HCT116 (cell line): Measurements from ENCODE around the gene SLC4A11. TPM values are rescaled to one million over a fixed set of nuclear protein-coding genes. Genes with fewer than 3 reads are reported as not detected.

Experiments
- ATAC-seq: fragments of 200-7000 bp; cut with Tn5 transposase; 2 replicates; pipeline ENCODE4 v1.9.1; 2020; ENCODE audit warnings: mild to moderate bottlenecking, moderate library complexity
- BruUV-seq: library from RNA; stranded (reverse); fragments of 400-500 nt; replicated peaks from 2 replicates; lab custom pipeline; 2021; lab: Mats Ljungman, UMichigan
- CTCF ChIA-PET: fragments of 300-600 bp; sonication (Branson Sonifier 250); formaldehyde crosslinking; loops from one replicate; lab custom pipeline; 2021; ENCODE audit warnings: antibody characterized with exemption; lab: Charles Lee
- POLR2A ChIA-PET: fragments of 300-600, 350-600 bp; sonication (Branson Sonifier 250); formaldehyde crosslinking; loops from one replicate; lab custom pipeline; 2021; ENCODE audit warnings: antibody characterized with exemption; lab: Charles Lee
- RAD21 ChIA-PET, 2 experiments: fragments of 300-600 bp; sonication (Branson Sonifier 250); formaldehyde crosslinking; loops; one replicate each; lab custom pipeline; 2023; ENCODE audit warnings: low total read pairs in 2 of 2; ENCODE audit not compliant: uncharacterized antibody in 2 of 2, unreplicated experiment in 2 of 2, low non-redundant PET in 1 of 2; lab: Charles Lee
- DNase-seq: peaks from one replicate; pipeline ENCODE4 v3.0.0-alpha.2; 2010; ENCODE audit warnings: low read depth, low spot score
- H2AFZ ChIP-seq: fragments of 200-600 bp; shearing (Covaris generic), sonication (generic); 2 replicates; pipeline ENCODE4 v1.6.1; 2017; ENCODE audit warnings: low read depth, mixed run types, mixed read lengths, antibody characterized with exemption, low read length; ENCODE audit not compliant: poor library complexity, severe bottlenecking
- H3K27ac ChIP-seq: 2 replicates; pipeline ENCODE4 v1.5.1; 2012; ENCODE audit warnings: low read depth, low read length
- H3K27me3 ChIP-seq: fragments of 200-600 bp; sonication (generic); 2 replicates; pipeline ENCODE4 v1.6.1; 2016; ENCODE audit warnings: mixed run types, low read length, mixed read lengths; ENCODE audit not compliant: insufficient read depth
- H3K36me3 ChIP-seq, 2 experiments: fragments of 200-500 bp in 1 of 2; fragments of 200-600 bp in 1 of 2; sonication (Bioruptor generic) in 1 of 2; sonication (generic) in 1 of 2; 2 replicates each; pipeline versions ENCODE4 v1.5.1 to v1.6.1; 2014 to 2016; ENCODE audit warnings: low read length in 2 of 2, inconsistent platforms in 1 of 2, mixed read lengths in 1 of 2, mixed run types in 1 of 2; ENCODE audit not compliant: insufficient read depth in 2 of 2, control insufficient read depth in 1 of 2
- H3K4me1 ChIP-seq, 2 experiments: fragments of 200-600 bp in 1 of 2; sonication (generic) in 1 of 2; 2 replicates each; pipeline versions ENCODE4 v1.5.1 to v1.6.1; 2012 to 2017; ENCODE audit warnings: low read length in 2 of 2, inconsistent platforms in 1 of 2, mild to moderate bottlenecking in 1 of 2, mixed read lengths in 1 of 2, mixed run types in 1 of 2, moderate library complexity in 1 of 2; ENCODE audit not compliant: insufficient read depth in 2 of 2, control insufficient read depth in 1 of 2
- H3K4me2 ChIP-seq: fragments of 200-600 bp; sonication (generic); 2 replicates; pipeline ENCODE4 v1.6.1; 2017; ENCODE audit warnings: mixed run types, low read length, mixed read lengths
- H3K4me3 ChIP-seq, 2 experiments: fragments of 200-600 bp in 1 of 2; sonication (generic) in 1 of 2; replicated peaks in 1 of 2; 2 replicates each; pipeline ENCODE4 v1.5.1; 2011 to 2016; ENCODE audit warnings: low read length in 2 of 2, control low read depth in 1 of 2, low read depth in 1 of 2, mild to moderate bottlenecking in 1 of 2, mixed read lengths in 1 of 2, mixed run types in 1 of 2
- H3K79me2 ChIP-seq: fragments of 200-600 bp; sonication (generic); 2 replicates; pipeline ENCODE4 v1.6.1; 2017; ENCODE audit warnings: mild to moderate bottlenecking, mixed run types, low read length, moderate library complexity, mixed read lengths; ENCODE audit not compliant: insufficient read depth
- H3K9ac ChIP-seq: fragments of 200-600 bp; sonication (generic); 2 replicates; pipeline ENCODE4 v1.6.1; 2016; ENCODE audit warnings: low read length, mixed read lengths
- H3K9me2 ChIP-seq: fragments of 200-600 bp; sonication (generic), shearing (Covaris generic); 2 replicates; pipeline ENCODE4 v1.6.1; 2017; ENCODE audit warnings: mixed run types, mild to moderate bottlenecking, moderate library complexity; ENCODE audit not compliant: insufficient read depth
- H3K9me3 ChIP-seq, 2 experiments: fragments of 200-500 bp in 1 of 2; fragments of 200-600 bp in 1 of 2; sonication (Bioruptor generic) in 1 of 2; sonication (generic) in 1 of 2; 2 replicates each; pipeline ENCODE4 v1.6.1; 2014 to 2017; ENCODE audit warnings: low read length in 2 of 2, mixed read lengths in 2 of 2, inconsistent platforms in 1 of 2, low read depth in 1 of 2, mild to moderate bottlenecking in 1 of 2, mixed run types in 1 of 2, moderate library complexity in 1 of 2; ENCODE audit not compliant: control insufficient read depth in 1 of 2, insufficient read depth in 1 of 2
- H4K20me1 ChIP-seq: fragments of 200-600 bp; sonication (generic), shearing (Covaris generic); 2 replicates; pipeline ENCODE4 v1.6.1; 2017; ENCODE audit warnings: mixed run types, mild to moderate bottlenecking, moderate library complexity; ENCODE audit not compliant: insufficient read depth
- CBX3 ChIP-seq: IDR thresholded peaks from 2 replicates; pipeline ENCODE4 v1.6.1; 2012; ENCODE audit warnings: low read depth
- CEBPB ChIP-seq: IDR thresholded peaks from 2 replicates; pipeline ENCODE4 v1.6.1; 2012; ENCODE audit warnings: low read depth
- EGR1 ChIP-seq: IDR thresholded peaks from 2 replicates; pipeline ENCODE4 v1.6.1; 2012; ENCODE audit warnings: low read depth
- ELF1 ChIP-seq: IDR thresholded peaks from 2 replicates; pipeline ENCODE4 v1.6.1; 2012; ENCODE audit warnings: low read depth, borderline replicate concordance
- EZH2 ChIP-seq: fragments of 200-600 bp; sonication (generic); IDR thresholded peaks from 2 replicates; pipeline ENCODE4 v1.6.1; 2017; ENCODE audit warnings: antibody characterized with exemption, mixed run types
- FOSL1 ChIP-seq: IDR thresholded peaks from 2 replicates; pipeline ENCODE4 v1.6.1; 2012; ENCODE audit warnings: low read depth
- JUND ChIP-seq: IDR thresholded peaks from 2 replicates; pipeline ENCODE4 v1.6.1; 2012
- POLR2AphosphoS5 ChIP-seq: IDR thresholded peaks from 2 replicates; pipeline ENCODE4 v1.6.1; 2011; ENCODE audit warnings: mild to moderate bottlenecking, low read depth, low read length, moderate library complexity
- RAD21 ChIP-seq: IDR thresholded peaks from 2 replicates; pipeline ENCODE4 v1.6.1; 2012; ENCODE audit warnings: low read depth, mild to moderate bottlenecking
- SIN3A ChIP-seq: IDR thresholded peaks from 2 replicates; pipeline ENCODE4 v1.6.1; 2012; ENCODE audit warnings: low read depth
- SRF ChIP-seq: IDR thresholded peaks from 2 replicates; pipeline ENCODE4 v1.6.1; 2012; ENCODE audit warnings: low read depth
- TCF7L2 ChIP-seq: IDR thresholded peaks from 2 replicates; pipeline ENCODE4 v1.7.0; 2011; ENCODE audit warnings: borderline replicate concordance, inconsistent platforms; ENCODE audit not compliant: insufficient read depth, insufficient read length; ENCODE audit errors: extremely low read depth
- YY1 ChIP-seq: IDR thresholded peaks from 2 replicates; pipeline ENCODE4 v1.6.1; 2011; ENCODE audit warnings: low read length, low read depth, moderate library complexity, mild to moderate bottlenecking; ENCODE audit not compliant: insufficient replicate concordance; ENCODE audit errors: extremely low read depth
- ZFX ChIP-seq: fragments of 450-650 bp; IDR thresholded peaks from 2 replicates; pipeline ENCODE4 v1.6.1; 2017
- ZNF274 ChIP-seq: fragments of 200-500 bp; sonication (Bioruptor generic); IDR thresholded peaks from 2 replicates; pipeline ENCODE4 v1.6.1; 2014; ENCODE audit warnings: mild to moderate bottlenecking, low read depth, low read length, inconsistent platforms
- intact Hi-C: fragments of 100-400 bp; cut with micrococcal nuclease; formaldehyde crosslinking; loops from 2 replicates; pipeline ENCODE4 v1.10.0; 2022
- total RNA-seq: library from RNA; stranded (reverse); gene quantifications from one replicate; pipeline ENCODE4 v1.2.1, GENCODE V29; 2021; ENCODE audit not compliant: unreplicated experiment
- TF ChIP-seq, protein P1 (sequence below): IDR thresholded peaks from 2 replicates; pipeline ENCODE4 v1.6.1; 2012; ENCODE audit warnings: low read depth
- TF ChIP-seq, protein P2 (sequence below): IDR thresholded peaks from 2 replicates; pipeline ENCODE4 v1.6.1; 2012

The SLC4A11 gene
- total RNA-seq, 1 experiment from 2014 or later = 22.7 TPM

DNA sequence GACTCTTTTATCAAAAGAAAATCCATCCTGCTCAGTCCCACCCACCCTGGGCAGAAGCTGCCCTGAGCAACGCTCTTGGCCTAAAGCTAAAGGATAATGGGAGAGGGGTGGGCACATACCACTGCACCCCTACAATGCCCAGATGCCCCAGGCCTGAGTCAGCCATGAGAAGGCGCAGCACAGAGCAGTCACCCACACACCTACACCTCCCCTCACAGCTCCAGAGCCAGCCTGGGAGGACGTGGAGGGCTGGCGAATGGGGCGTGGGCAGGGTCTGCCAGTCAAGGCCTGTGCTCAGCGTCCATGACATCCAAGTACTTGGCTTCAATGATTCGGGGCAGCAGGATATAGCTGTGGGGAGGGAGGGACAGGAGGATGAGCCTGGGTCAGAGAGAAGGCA is 11.5 kb downstream of the SLC4A11 start:
- DNase-seq (no peak), ATAC-seq (no peak)
- H3K36me3 ChIP-seq = peaks cover under 1 to 7% of the 10 kb centered on the region in 2 experiments; a peak in 2 of 4 replicates
- no peaks in the 10 kb centered on the region for H4K20me1 ChIP-seq
- no peaks in the 10 kb centered on the region for H3K9me3 ChIP-seq
- H3K9ac ChIP-seq = no peak overlapping the region
- H3K4me3 ChIP-seq = no peak overlapping the region
- no peaks in the 10 kb centered on the region for H3K4me1 ChIP-seq
- H3K9me2 ChIP-seq = no peaks in the 10 kb centered on the region
- CTCF ChIA-PET = no interaction called here
- H2AFZ ChIP-seq = no peak overlapping the region
- RAD21 ChIA-PET = no interaction called here
- no peaks in the 10 kb centered on the region for H3K27me3 ChIP-seq
- intact Hi-C loops = no loop called here
- no TSS peak for BruUV-seq
- no peak overlapping the region for H3K4me2 ChIP-seq
- H3K79me2 ChIP-seq = no peaks in the 10 kb centered on the region
- POLR2A ChIA-PET = no interaction called here
- no peak overlapping the region for H3K27ac ChIP-seq
- TF ChIP-seq SRF = no peak
- no peak for TF ChIP-seq RAD21

DNA sequence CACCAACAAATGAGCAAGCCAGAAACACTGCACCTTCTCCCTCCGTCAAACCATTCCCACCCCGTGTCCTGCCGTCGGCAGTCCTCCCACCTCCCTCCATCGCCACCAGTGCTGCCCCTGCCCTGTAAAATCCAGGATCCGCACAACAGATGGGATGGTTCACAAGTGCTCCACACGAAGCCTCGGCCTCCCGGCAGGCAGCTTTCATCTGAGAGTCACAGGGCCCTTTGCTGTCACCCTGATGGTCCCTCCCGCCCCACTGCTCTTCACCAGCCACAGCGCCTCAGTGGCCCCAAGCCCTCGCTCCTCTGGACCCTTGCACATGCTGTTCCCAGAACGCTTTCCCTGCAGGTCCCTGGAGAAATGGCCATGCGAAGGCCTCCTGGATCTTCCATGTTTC is 12.1 kb downstream of the SLC4A11 start:
- ChIA-PET RAD21 (no interaction called here), CTCF (no interaction called here), POLR2A (no interaction called here)
- no peak for ATAC-seq
- Histone ChIP-seq H3K79me2 (no peaks in the 10 kb centered on the region), H3K9ac (no peak overlapping the region), H4K20me1 (no peaks in the 10 kb centered on the region), H3K4me1 (no peaks in the 10 kb centered on the region), H3K9me3 (no peaks in the 10 kb centered on the region), H3K27me3 (no peaks in the 10 kb centered on the region), H3K36me3 (peaks cover 4 to 7% of the 10 kb centered on the region in 2 experiments; a peak in 2 of 4 replicates), H3K4me3 (no peak overlapping the region), H3K4me2 (no peak overlapping the region), H3K9me2 (no peaks in the 10 kb centered on the region), H3K27ac (no peak overlapping the region), H2AFZ (no peak overlapping the region)
- no TSS peak for BruUV-seq
- intact Hi-C loops = no loop called here
- no peak for TF ChIP-seq CBX3
- TF ChIP-seq EZH2 = no peak
- TF ChIP-seq, protein P1, sequence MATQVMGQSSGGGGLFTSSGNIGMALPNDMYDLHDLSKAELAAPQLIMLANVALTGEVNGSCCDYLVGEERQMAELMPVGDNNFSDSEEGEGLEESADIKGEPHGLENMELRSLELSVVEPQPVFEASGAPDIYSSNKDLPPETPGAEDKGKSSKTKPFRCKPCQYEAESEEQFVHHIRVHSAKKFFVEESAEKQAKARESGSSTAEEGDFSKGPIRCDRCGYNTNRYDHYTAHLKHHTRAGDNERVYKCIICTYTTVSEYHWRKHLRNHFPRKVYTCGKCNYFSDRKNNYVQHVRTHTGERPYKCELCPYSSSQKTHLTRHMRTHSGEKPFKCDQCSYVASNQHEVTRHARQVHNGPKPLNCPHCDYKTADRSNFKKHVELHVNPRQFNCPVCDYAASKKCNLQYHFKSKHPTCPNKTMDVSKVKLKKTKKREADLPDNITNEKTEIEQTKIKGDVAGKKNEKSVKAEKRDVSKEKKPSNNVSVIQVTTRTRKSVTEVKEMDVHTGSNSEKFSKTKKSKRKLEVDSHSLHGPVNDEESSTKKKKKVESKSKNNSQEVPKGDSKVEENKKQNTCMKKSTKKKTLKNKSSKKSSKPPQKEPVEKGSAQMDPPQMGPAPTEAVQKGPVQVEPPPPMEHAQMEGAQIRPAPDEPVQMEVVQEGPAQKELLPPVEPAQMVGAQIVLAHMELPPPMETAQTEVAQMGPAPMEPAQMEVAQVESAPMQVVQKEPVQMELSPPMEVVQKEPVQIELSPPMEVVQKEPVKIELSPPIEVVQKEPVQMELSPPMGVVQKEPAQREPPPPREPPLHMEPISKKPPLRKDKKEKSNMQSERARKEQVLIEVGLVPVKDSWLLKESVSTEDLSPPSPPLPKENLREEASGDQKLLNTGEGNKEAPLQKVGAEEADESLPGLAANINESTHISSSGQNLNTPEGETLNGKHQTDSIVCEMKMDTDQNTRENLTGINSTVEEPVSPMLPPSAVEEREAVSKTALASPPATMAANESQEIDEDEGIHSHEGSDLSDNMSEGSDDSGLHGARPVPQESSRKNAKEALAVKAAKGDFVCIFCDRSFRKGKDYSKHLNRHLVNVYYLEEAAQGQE = no peak
- TF ChIP-seq, protein P2, sequence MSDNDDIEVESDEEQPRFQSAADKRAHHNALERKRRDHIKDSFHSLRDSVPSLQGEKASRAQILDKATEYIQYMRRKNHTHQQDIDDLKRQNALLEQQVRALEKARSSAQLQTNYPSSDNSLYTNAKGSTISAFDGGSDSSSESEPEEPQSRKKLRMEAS = no peak
- no peak for TF ChIP-seq SIN3A
- TF ChIP-seq POLR2AphosphoS5 = no peak
- no peak for TF ChIP-seq FOSL1
- no peak for TF ChIP-seq EGR1
- TF ChIP-seq JUND = no peak
- no peak for TF ChIP-seq YY1
- TF ChIP-seq RAD21 = no peak
- TF ChIP-seq ZNF274 = no peak
- TF ChIP-seq CEBPB = no peak
- no peak for TF ChIP-seq ELF1
- TF ChIP-seq ZFX = no peak
- no peak for TF ChIP-seq TCF7L2
- DNase-seq = no peak
